GM10266 (cell line): ENCODE results near the gene EVI2B.
A peak's percentile ranks its signal among the peaks of the same experiment; 100 is the strongest.
"Not testable (repeated sequence)": the region's sequence is repeated elsewhere in the genome, so short reads cannot be mapped to it uniquely, and the experiment has no call there.

Source experiments
- DNase-seq: peaks from one replicate; pipeline ENCODE4 v3.0.0; 2012; ENCODE audit errors: extremely low spot score
- TF ChIP-seq, protein P1 (sequence below): IDR thresholded peaks from 2 replicates; pipeline ENCODE4 v1.5.1; 2012; ENCODE audit warnings: mild to moderate bottlenecking, low read depth; ENCODE audit not compliant: control insufficient read depth, insufficient read depth; ENCODE audit errors: missing control alignments

The EVI2B gene, protein sequence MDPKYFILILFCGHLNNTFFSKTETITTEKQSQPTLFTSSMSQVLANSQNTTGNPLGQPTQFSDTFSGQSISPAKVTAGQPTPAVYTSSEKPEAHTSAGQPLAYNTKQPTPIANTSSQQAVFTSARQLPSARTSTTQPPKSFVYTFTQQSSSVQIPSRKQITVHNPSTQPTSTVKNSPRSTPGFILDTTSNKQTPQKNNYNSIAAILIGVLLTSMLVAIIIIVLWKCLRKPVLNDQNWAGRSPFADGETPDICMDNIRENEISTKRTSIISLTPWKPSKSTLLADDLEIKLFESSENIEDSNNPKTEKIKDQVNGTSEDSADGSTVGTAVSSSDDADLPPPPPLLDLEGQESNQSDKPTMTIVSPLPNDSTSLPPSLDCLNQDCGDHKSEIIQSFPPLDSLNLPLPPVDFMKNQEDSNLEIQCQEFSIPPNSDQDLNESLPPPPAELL

DNA sequence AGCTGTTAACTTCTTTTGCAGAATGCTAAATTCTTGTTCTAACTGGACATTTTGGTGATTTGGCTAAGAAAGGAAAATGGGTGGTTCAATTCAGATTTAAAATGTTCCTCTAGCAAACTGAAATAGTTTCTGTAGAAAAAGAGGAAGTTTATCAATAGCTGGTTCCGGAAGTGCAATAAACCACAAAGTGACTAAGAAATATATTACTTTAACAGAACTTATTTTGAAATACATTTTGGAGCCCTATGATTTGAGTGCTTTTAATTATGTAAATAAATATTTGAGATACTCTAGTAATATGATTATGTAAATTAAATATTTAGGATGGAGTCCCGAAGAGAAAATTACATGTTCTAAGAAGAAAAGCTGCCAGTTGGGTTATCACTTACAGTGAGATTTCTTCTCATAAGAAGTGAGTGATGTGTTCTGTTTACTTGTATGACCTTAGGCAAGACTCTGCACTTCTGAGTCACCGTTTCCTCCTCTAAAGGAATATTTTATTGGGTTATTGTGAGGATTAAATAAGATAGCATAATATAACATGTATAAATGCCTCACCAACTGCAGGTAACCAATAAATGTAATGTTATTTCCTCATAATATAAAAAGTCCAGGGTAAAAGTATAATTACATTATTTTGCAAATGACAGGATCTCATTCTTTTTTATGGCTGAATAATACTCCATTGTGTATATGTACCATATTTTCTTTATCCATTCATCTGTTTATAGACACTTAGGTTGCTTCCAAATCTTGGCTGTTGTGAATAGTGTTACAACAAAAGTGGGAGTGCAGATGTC, at the start of gene EVI2B:
Gene EVI2B (minus strand): TSS at position 73 of the 800 bp plus-strand sequence. CDS start 8,445 bp downstream, outside the sequence.
- TF ChIP-seq, protein P1, sequence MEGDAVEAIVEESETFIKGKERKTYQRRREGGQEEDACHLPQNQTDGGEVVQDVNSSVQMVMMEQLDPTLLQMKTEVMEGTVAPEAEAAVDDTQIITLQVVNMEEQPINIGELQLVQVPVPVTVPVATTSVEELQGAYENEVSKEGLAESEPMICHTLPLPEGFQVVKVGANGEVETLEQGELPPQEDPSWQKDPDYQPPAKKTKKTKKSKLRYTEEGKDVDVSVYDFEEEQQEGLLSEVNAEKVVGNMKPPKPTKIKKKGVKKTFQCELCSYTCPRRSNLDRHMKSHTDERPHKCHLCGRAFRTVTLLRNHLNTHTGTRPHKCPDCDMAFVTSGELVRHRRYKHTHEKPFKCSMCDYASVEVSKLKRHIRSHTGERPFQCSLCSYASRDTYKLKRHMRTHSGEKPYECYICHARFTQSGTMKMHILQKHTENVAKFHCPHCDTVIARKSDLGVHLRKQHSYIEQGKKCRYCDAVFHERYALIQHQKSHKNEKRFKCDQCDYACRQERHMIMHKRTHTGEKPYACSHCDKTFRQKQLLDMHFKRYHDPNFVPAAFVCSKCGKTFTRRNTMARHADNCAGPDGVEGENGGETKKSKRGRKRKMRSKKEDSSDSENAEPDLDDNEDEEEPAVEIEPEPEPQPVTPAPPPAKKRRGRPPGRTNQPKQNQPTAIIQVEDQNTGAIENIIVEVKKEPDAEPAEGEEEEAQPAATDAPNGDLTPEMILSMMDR: no peak

DNA sequence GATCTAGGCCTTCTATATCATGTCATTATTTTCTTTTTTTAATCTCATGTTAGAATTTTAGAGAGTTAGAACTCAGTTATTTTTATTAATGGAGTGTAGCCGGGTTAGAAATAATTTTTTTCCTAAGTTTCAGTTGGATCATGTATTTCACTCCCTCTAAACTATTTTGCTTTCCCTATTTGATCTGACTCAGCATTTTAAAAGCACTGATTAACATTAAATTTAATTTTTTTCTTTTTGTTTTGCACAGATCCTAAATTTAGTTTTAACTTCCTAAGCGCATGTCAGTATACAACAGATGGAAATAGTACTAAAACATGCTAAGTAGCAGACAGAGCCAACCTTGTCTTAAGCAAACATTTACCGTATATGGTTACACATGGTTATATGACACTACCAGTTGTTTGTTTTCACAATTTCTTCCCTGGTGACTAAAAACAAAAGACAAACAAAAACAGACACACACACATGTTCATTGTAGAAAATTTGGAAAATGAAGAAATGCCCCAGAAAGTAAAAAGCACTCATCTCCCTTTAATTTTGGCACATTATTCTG, 44.1 kb upstream of the EVI2B start:
- TF ChIP-seq, protein P1: no peak
- DNase-seq: no peak

More for the DNA sequence above, at the start of gene EVI2B:
- peak; percentile 14 for DNase-seq

DNA sequence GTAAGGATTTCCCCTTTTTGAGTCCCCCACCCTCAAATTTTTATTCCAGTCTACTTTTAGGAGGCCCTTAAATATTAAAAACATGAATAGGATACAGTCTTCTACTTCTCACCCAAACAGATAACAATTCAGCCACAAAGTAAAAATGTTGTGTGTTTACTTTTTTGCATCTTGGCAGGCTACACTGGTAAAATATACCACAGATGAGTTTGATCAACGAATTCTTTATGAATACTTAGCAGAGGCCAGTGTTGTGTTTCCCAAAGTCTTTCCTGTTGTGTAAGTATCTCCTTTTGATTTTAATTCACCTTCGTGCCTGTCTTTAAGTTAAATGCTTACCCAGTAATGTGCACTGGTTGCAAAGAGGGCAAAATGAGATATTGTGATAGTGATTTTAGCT, 43.2 kb upstream of the EVI2B start:
- DNase-seq: no peak
- TF ChIP-seq, protein P1: no peak

DNA sequence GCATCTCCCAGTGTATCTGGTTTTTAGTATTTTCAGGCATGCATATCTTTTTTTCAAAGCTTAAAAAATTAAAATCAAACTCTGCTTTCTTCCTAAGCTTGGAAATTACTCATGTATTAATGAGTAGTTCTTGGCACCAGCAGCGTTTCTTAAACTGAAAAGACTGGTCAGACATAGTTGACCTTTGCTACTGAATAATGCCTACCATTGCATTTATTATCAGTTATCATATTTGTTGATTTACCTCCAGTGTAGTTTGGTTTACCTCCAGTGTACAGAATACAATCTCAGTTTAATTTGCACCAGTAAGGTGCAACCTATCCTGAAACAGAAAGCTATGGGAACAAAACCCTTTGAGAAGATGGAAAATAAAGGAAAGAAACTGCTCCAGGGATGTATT, 42.1 kb upstream of the EVI2B start:
- DNase-seq: no peak

DNA sequence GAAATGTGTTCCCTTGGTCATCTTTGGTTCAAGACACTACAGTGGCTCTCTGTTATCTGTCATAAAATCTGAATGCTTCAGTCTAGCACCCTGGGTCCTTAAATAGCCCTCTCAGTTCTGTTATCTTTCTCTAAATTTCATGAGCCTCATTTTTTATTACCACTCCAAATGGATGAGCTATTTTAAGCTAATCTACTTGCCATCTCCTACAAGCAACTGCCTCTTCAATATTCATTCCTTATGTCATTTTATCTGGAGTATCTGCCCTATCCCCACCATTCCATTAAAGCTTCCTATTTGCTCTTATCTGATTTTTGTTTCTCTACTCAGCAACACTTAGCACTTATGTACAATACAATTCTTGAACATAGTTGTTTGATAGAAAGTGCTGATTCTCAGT, 35.6 kb upstream of the EVI2B start:
- TF ChIP-seq, protein P1: no peak
- no peak for DNase-seq

More for the DNA sequence above, 42.1 kb upstream of the EVI2B start:
- TF ChIP-seq, protein P1: no peak

DNA sequence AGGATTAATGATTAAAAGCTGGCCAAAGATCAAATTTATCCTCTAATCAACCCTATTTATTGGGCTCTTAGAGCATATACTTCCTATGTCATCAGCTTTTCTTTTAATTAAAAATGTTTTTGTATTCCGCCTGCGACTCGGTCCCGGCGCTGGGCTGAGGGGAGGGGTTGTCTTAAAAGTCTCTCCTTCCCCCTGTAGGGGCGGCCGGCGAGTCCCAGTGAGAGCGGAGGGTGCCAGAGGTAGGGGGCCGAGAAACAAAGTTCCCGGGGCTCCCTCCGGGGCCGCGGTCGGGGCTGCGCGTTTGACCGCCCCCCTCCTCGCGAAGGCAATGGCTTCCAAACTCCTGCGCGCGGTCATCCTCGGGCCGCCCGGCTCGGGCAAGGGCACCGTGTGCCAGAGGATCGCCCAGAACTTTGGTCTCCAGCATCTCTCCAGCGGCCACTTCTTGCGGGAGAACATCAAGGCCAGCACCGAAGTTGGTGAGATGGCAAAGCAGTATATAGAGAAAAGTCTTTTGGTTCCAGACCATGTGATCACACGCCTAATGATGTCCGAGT, 31.4 kb upstream of the EVI2B start:
- DNase-seq: not testable (repeated sequence)

DNA sequence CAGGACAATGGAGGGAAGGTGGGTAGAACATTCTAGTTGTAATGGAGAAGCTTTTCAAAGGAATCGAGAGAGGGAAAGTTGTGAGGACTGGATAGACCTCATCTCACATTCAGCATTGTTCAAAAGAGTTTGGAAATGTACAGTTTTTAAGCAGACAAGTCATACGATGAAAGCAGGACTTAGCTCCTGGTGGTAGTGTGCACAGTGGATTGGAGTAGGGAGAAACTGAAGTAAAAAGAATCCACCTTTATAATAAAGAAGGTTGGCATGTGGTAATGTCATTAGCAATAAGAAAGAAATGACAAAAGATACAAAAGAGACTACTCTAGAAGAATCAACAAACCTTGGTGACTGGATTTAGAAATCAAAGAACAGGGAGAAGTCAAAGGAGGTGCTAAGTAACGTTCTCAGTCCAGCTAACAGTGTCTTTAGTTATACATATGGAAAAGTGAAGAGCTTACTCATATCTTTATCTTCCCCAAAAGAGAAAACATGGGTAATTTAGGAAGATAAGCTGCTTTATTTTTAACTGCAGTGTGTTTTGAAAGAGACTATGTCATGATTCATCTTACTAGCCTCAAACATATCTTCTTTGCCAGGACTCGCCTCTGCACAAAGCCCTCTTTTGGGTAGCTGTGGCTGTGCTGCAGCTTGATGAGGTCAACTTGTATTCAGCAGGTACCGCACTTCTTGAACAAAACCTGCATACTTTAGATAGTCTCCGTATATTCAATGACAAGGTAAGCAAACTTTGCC, 26.2 kb upstream of the EVI2B start:
- DNase-seq: no peak
- TF ChIP-seq, protein P1: no peak
